ENCODE data around the gene EPS15.
"Not testable (repeated sequence)": the region's sequence is repeated elsewhere in the genome, so short reads cannot be mapped to it uniquely, and the experiment has no call there.

Gene EPS15

GRCh38 chr1:51514733-51515132 lies 4.3 kb downstream of the EPS15 start:
- DNase-seq: no peak

- no peak for DNase-seq
These were observed 6.5 kb downstream of the EPS15 start for GRCh38 chr1:51512606-51513005.

GRCh38 chr1:51512120-51512519 lies 6.9 kb downstream of the EPS15 start:
- DNase-seq: no peak

DNA sequence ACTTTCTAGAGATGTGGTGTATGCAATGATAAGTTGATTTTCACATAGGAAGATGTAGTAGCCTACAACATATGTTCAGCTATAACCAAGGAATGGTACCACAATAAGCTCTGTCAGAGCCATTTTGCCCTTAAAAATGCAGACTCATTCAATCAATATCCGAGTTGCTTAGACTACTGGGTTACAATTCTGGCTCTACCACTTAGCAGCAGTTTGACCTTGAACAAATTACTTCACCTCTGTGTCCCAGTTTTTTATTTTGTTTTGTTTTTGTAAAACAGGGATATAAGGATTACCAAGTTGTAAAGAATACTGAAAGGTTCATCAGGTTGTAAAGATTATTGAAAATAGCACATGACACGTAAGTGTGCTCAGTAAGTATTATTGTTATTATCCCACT lies 9.3 kb downstream of the EPS15 start:
- no peak for DNase-seq

GRCh38 chr1:51506537-51506936 lies 12.5 kb downstream of the EPS15 start:
- DNase-seq: no peak

DNA sequence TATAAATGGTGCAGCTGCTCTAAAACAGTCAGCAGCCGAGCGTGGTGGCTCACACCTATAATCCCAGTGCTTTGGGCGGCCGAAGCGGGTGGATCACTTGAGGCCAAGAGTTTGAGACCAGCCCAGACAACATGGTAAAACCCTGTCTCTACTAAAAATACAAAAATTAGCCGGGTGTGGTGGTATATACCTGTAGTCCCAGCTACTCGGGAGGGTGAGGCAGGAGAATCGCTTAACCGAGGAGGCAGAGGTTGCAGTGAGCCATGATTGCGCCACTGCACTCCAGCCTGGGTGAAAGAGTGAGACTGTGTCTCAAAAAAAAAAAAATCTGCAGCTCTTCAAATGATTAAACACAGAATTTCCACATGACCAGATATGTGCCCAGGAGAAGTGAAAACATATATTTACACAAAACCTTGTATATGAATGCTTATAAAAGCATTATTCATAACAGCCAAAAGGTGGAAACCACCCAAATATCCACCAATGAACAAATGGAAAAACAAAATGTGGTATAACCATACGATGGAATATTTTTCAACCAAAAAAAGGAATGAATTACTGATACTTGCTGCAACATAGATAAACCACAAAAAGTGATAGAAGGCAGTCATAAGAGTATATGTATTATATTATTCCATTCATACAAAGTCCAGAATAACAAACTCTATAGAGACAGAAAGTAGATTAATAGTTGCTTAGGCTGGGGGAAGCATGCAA lies 14.1 kb downstream of the EPS15 start:
- no peak for DNase-seq

DNA sequence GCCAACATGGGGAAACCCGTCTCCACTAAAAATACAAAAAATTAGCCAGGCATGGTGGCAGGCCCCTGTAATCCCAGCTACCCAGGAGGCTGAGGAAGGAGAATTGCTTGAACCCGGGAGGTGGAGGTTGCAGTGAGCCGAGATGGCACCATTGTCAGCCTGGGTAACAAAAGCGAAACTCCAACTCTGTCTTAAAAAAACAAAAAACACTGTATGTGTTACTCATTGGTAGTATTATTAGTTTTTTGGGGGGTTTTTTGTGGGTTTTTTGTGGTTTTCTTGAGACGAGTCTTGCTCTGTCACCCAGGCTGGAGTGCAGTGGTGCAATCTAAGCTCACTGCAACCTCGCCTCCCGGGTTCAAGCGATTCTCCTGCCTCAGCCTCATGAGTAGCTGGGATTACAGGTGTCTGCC lies 17.8 kb downstream of the EPS15 start:
- not testable (repeated sequence) for DNase-seq

DNA sequence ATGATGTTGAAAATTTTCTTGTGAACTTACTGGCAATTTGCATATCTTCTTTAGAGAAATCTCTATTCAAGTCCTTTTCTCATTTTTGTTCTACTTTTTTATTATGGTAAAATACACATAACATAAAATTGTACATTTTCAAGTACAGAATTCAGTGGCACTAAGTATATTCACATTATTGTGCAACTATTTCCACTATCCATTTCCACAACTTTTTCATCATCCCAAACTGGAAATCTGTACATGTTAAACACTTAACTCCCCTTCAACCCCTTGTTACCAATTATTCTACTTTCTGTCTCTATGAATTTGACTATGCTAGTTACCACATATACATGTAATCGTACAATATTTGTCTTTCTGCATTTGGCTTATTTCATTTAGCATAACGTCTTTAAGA lies 19.4 kb downstream of the EPS15 start:
- no peak for DNase-seq

- DNase-seq: no peak
These were observed 20.1 kb downstream of the EPS15 start for GRCh38 chr1:51498924-51499323.

DNA sequence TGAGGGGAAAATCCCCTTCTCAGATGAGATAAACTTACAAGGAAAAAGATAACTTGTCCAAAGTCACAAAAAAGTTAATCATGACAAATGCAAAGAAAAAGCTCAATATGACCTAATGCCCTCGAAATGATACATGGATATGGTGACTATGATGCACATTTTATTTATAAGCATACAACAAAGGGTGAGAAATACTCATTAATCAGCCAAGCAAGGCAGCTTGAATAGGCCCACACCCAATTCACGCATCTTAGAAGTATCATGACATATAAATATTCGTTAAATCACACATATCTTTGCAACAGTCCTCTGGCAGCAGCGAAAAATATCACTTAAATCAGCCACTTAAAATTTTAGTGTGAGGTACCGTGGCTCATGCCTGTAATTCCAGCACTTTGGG lies 21.7 kb downstream of the EPS15 start:
- no peak for DNase-seq

DNA sequence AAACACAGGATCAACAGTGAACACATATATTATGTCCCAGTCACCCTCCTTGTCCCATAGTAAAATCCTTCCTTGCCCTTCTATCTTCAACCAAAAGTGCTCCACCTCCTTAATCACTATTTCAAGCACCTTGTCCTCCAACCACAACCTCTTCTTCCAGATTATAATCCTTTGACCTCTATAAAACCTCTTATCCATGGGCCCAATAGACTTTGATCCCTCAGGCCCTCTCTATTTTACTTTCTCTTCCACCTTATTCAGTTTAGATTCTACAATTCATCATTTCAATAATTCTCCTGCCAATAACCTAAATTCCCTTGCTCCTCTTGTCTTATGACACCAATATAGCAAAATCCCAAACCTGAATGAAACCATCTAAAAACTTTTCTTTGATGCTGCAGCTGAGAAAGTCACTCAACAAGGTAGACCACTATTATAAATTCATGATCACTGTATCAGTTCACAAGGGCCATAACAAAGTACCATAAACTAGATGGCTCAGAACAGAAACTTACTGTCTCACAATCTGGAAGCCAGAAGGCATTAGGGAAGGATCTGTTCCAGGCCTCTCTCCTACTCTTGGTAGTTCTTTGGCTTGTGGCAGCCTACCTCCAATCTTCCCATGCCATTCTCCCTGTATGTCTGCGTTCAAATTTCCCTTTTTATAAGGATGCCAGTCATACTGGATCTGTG lies 24.8 kb downstream of the EPS15 start:
- no peak for DNase-seq

- no peak for DNase-seq
These were observed 27.7 kb downstream of the EPS15 start for GRCh38 chr1:51491166-51491981.

DNA sequence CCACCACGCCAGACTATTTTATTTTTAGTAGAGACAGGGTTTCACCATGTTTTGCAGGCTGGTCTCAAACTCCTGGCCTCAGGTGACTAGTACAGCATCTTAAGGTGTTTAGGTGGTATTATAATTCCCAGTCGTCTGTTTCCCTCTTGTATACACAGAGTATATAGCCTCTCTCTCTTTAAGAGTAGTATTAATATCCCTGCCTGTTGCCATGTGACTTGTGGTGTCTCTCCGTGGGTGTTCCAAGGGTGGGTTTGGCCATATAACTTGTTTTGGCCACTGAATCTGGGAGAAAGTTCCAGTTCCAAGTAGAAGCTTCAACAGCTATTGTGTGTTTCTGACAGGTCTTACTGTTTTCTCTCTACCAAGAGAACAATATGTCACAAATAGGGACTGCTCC lies 29.6 kb downstream of the EPS15 start:
- DNase-seq: no peak

- no peak for DNase-seq
These were observed 30.6 kb downstream of the EPS15 start for GRCh38 chr1:51488372-51489050.

DNA sequence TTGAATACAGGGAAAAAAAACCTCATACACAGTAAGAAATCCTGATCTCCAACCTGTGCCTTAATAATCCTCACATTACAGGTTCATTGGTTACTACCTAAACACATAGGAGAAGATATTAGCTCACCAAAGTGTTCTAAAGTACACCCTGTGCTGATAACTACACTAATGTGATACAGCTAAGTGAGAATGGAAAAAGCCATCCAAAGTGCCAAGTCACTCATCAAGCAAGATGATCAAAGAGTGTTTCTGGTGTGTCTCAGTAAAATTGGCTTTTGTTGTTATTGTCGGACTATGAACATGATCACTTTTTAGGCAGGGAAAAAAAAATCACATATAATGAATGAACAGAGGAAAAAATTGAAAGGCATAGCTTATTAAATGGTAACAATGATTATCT lies 31.4 kb downstream of the EPS15 start:
- DNase-seq: no peak

DNA sequence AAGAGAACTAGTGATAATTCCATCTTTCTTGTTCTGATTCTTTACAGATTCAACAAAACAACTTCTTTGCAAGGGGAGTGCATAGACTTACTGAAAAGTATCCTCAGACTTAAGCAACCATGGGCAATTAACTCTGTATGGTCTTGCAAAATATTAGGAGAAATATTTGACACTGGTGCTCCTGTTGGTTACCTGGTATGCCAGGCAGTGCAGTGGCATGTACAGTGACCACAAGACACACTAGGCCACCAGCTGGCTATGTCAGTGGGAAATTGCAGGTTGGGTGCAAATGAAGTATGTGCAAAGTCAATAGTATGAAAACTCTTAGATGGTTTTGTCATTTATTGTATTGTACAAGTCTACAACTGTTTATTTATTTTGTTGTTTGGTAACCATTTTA lies 34.5 kb downstream of the EPS15 start:
- no peak for DNase-seq

- no peak for DNase-seq
These were observed 36.2 kb downstream of the EPS15 start for GRCh38 chr1:51482881-51483280.

DNA sequence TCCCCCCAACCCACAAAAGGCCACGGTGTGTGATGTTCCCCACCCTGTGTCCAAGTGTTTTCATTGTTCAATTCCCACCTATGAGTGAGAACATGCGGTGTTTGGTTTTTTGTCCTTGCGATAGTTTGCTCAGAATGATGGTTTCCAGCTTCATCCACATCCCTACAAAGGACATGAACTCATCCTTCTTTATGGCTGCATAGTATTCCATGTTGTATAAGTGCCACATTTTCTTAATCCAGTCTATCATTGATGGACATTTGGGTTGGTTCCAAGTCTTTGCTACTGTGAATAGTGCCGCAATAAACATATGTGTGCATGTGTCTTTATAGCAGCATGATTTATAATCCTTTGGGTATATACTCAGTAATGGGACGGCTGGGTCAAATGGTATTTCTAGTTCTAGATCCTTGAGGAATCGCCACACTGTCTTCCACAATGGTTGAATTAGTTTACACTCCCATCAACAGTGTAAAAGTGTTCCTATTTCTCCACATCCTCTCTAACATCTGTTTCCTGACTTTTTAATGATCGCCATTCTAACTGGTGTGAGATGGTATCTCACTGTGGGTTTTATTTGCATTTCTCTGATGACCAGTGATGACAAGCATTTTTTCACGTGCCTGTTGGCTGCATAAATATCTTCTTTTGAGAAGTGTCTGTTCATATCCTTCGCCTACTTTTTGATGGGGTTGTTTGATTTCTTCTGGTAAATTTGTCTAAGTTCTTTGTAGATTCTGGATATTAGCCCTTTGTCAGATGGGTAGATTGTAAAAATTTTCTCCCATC lies 44.0 kb downstream of the EPS15 start:
- DNase-seq: not testable (repeated sequence)

DNA sequence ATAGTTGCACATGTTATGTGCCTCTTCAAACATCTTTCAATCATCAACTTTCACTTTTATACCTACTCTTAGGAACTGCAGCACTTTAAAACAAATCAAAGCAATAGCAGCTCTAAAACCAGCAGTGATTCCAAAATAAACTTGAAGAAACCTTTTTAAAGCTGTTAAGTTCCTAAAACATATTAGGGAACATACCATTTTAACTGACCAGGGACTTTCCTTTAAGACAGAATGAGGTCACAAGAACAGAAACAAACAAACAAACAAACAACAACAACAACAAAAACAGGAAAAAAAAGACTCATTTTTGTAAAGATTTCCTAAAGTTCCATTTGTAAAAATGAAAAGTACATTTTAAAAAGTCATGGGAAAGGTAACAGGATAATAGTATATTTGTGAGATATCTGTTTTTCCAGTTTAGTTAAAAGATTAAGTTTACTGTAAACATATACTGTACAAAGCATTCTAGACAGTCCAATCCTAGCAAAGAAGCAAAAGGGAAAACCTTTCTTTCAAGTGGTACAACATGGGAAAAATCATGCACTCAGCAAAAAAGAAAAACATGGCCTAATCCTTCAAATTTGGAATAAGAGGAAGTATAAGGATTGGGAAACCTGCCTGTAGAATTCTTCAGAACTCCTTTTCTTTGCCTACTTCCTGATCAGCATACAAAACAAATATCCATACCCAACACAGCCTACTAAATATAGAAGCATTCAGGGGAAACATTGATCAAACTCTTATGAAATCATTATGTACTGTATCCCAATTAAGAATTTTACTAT lies 45.5 kb downstream of the EPS15 start:
- no peak for DNase-seq

DNA sequence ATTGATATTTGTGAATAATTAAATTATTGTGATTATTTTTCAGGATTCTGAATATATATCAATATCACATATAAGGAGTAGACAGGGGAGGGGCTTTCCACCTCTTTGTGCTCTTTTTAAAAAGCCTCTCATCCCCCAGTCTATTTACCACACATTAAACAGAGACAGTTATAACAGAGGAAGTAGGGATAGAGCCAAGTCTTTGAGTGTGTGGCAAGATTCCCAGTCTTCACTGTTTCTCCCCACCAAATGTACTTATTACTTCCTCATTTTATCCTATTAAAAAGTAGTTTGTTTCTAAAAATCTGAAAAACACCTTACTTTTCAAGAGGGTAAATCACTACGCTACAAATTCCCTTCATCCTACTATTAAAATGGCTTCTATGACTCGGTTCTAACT lies 46.7 kb downstream of the EPS15 start:
- no peak for DNase-seq

GRCh38 chr1:51469518-51469917 lies 49.5 kb downstream of the EPS15 start:
- no peak for DNase-seq

GRCh38 chr1:51464828-51465227 lies 54.2 kb downstream of the EPS15 start:
- no peak for DNase-seq
